SU-DHL-6 (cell line): ENCODE results near the gene MFSD1.

Experiments
- CTCF ChIP-seq: fragments of 200-600 bp; sonication (generic); IDR thresholded peaks from one replicate; pipeline ENCODE4 v1.5.1; 2017; ENCODE audit warnings: antibody characterized with exemption, mild to moderate bottlenecking, low read length, moderate library complexity; ENCODE audit not compliant: insufficient read depth, poor library complexity, severe bottlenecking
- EZH2phosphoT487 ChIP-seq: fragments of 200-600 bp; sonication (generic), shearing (Covaris generic); conservative IDR thresholded peaks from 2 replicates; pipeline ENCODE4 v1.6.1; 2018; ENCODE audit warnings: mild to moderate bottlenecking, antibody characterized with exemption, low read length, moderate library complexity, mixed read lengths

GRCh38 chr3:158875700-158876099 is 73.8 kb downstream of the MFSD1 start:
- no peak for TF ChIP-seq CTCF
- TF ChIP-seq EZH2phosphoT487 = no peak
